Gastrocnemius medialis (tissue), 4 donors: ENCODE measurements around the gene GARRE1. TPM values are rescaled to one million over a fixed set of nuclear protein-coding genes. Genes with fewer than 3 reads are reported as not detected.

ENCODE experiments used
- ATAC-seq, 2 donors: fragments of 150-250 bp; one replicate each; pipeline ENCODE4 v1.9.1; 2016
- DNase-seq, 2 donors: peaks; one replicate each; pipeline ENCODE4 v3.0.0-alpha.2; 2019
- H3K27ac ChIP-seq, 4 donors: fragments of 200-600 bp; sonication (generic); 1 replicate in 1 of 4; 2 replicates in 3 of 4; pipeline ENCODE4 v1.5.1; 2016 to 2018; ENCODE audit warnings: mild to moderate bottlenecking in 2 of 4, moderate library complexity in 1 of 4
- H3K27me3 ChIP-seq, 3 donors: fragments of 200-600 bp; sonication (generic) in 2 of 3; 1 replicate in 1 of 3; 2 replicates in 2 of 3; pipeline versions ENCODE4 v1.5.1 to v1.6.0; 2016 to 2019; ENCODE audit warnings: mild to moderate bottlenecking in 1 of 3, moderate library complexity in 1 of 3
- H3K36me3 ChIP-seq, 2 donors: fragments of 200-600 bp; sonication (generic) in 1 of 2; one replicate each; pipeline ENCODE4 v1.5.1; 2017 to 2018
- H3K4me1 ChIP-seq, 2 donors: fragments of 200-600 bp; sonication (generic) in 1 of 2; one replicate each; pipeline ENCODE4 v1.5.1; 2016 to 2017; ENCODE audit warnings: mild to moderate bottlenecking in 2 of 2
- H3K4me3 ChIP-seq, 4 donors: fragments of 200-600 bp; sonication (generic) in 3 of 4; 1 replicate in 1 of 4; 2 replicates in 3 of 4; pipeline ENCODE4 v1.5.1; 2016 to 2019; ENCODE audit warnings: mild to moderate bottlenecking in 2 of 4
- H3K9me3 ChIP-seq, 3 donors: fragments of 200-600 bp; sonication (generic) in 2 of 3; 1 replicate in 1 of 3; 2 replicates in 2 of 3; pipeline ENCODE4 v1.5.1; 2016 to 2019
- POLR2A ChIP-seq, 2 donors: fragments of 450-650 bp; IDR thresholded peaks; one replicate each; pipeline ENCODE4 v1.6.1; 2017; ENCODE audit warnings: antibody characterized with exemption in 2 of 2, mild to moderate bottlenecking in 2 of 2, moderate library complexity in 2 of 2
- in situ Hi-C, 4 donors: fragments of 200-750 bp; cut with MboI; loops; one replicate each; pipeline versions ENCODE4 v1.15.0 to v1.8.0; 2017; ENCODE audit warnings: low sequenced_read_pairs in 4 of 4
- intact Hi-C: fragments of 100-400 bp; cut with DNase I; formaldehyde crosslinking; loops from one replicate; pipeline ENCODE4 v1.15.1; 2023; ENCODE audit warnings: low total_unique reads
- total RNA-seq, 4 donors: library from RNA; depleted of rRNA; stranded (reverse); fragments of >200 nt; gene quantifications; one replicate each; pipeline versions ENCODE4 v1.1.0 to v1.2.3, GENCODE V29; 2016
- TF ChIP-seq, protein P1 (sequence below), 5 experiments: fragments of 450-650 bp in 3 of 5; fragments of 200-600 bp in 2 of 5; sonication (generic) in 2 of 5; IDR thresholded peaks in 4 of 5; conservative IDR thresholded peaks in 1 of 5; 1 replicate in 4 of 5; 2 replicates in 1 of 5; pipeline ENCODE4 v1.5.1; 2016 to 2019; ENCODE audit warnings: antibody characterized with exemption in 5 of 5, mild to moderate bottlenecking in 3 of 5, moderate library complexity in 3 of 5

GARRE1 gene
- total RNA-seq, 4 donors from 2014 or later, result 21.8 to 34.3 (median 24.8) TPM

DNA sequence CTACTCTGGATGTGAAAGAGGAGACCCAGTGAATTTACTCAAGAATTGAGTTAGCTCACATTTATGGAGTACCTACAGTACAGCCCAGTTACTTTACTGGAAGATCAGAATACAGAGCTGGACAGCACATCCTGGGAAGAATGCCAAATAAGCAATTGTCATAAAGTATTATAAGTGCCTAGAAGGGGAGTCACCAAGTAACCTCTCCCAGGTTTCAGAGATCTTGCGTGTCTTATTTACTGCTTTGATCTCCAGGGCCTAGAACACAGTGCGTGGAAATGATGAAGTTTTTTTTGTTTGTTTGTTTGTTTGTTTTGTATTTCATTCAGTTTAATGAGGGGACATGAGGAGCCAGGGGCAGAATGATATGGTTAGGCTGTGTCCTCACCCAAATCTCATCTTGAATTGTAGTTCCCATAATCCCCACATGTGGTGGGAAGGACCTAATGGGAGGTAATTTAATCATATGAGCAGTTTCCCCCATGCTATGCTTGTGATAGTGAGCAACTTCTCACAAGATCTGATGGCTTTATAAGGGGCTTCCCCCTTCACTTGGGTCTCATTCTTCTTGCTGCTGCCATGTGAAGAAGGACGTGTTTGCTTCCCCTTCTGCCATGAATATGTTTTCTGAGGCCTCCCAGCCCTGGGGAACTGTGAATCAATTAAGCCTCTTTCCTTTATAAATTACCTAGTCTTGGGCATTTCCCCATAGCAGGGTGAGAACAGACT lies 5.2 kb downstream of the GARRE1 start:
- in situ Hi-C loops, result loop anchor here in 1 of 4 donors (10.0 kb wide), 1 partner anchor 55 kb away; no protein-coding TSS in a partner anchor
- Histone ChIP-seq H3K27ac (peak overlapping the region; percentile 91 to 98 (median 94)), H3K36me3 (no peaks in the 10 kb centered on the region), H3K9me3 (no peaks in the 10 kb centered on the region), H3K4me1 (peaks cover 65 to 69% of the 10 kb centered on the region in 2 donors), H3K27me3 (no peaks in the 10 kb centered on the region), H3K4me3 (no peak overlapping the region)
- ATAC-seq (peak; percentile 45 to 46), DNase-seq (no peak)
- TF ChIP-seq POLR2A (IDR thresholded peaks at IDR 0.05), result no peak
- TF ChIP-seq, protein P1, sequence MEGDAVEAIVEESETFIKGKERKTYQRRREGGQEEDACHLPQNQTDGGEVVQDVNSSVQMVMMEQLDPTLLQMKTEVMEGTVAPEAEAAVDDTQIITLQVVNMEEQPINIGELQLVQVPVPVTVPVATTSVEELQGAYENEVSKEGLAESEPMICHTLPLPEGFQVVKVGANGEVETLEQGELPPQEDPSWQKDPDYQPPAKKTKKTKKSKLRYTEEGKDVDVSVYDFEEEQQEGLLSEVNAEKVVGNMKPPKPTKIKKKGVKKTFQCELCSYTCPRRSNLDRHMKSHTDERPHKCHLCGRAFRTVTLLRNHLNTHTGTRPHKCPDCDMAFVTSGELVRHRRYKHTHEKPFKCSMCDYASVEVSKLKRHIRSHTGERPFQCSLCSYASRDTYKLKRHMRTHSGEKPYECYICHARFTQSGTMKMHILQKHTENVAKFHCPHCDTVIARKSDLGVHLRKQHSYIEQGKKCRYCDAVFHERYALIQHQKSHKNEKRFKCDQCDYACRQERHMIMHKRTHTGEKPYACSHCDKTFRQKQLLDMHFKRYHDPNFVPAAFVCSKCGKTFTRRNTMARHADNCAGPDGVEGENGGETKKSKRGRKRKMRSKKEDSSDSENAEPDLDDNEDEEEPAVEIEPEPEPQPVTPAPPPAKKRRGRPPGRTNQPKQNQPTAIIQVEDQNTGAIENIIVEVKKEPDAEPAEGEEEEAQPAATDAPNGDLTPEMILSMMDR (IDR thresholded peaks at IDR 0.05 in 4 of 5, conservative IDR thresholded peaks at IDR 0.05 in 1 of 5), result no peak
- intact Hi-C loops, result loop anchor here (5.0 to 10.0 kb wide), 4 partner anchors 58 to 415 kb away; partner anchors contain the start of genes SCGB2B2 and ZNF302

DNA sequence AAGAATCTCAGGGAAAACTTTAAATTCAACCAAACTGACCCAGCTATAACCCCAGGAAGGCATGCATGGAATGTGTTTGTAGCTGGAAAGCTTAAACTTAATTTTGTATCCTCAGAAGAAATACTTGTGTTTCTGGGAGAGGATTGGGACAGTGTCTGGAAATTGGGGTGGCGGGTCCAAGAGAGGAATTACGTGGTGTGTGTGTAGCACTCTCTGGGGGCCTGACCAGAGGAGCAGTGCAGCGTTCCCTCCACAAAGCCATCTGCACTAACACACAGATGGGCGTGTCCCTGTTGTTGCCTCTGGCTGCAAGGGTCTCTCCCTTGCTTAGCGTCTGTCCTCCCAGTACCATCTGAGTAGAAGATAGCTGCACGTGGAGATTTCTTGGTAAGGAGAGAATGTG lies 6.4 kb downstream of the GARRE1 start:
- no peak for DNase-seq
- Histone ChIP-seq H3K27me3 (no peaks in the 10 kb centered on the region), H3K9me3 (no peaks in the 10 kb centered on the region), H3K4me3 (no peak overlapping the region), H3K27ac (peak overlapping the region in 3 of 4 donors; percentile 10 to 58 (median 17)), H3K4me1 (peaks cover 69 to 70% of the 10 kb centered on the region in 2 donors), H3K36me3 (no peaks in the 10 kb centered on the region)
- in situ Hi-C loops, result no loop called here
- intact Hi-C loops, result loop anchor here (5.0 to 10.0 kb wide), 2 partner anchors 57 to 414 kb away; partner anchors contain the start of genes SCGB2B2 and ZNF302
- TF ChIP-seq POLR2A (IDR thresholded peaks at IDR 0.05), result no peak
- TF ChIP-seq, protein P1 (IDR thresholded peaks at IDR 0.05 in 4 of 5, conservative IDR thresholded peaks at IDR 0.05 in 1 of 5), result no peak
- ATAC-seq, result no peak

DNA sequence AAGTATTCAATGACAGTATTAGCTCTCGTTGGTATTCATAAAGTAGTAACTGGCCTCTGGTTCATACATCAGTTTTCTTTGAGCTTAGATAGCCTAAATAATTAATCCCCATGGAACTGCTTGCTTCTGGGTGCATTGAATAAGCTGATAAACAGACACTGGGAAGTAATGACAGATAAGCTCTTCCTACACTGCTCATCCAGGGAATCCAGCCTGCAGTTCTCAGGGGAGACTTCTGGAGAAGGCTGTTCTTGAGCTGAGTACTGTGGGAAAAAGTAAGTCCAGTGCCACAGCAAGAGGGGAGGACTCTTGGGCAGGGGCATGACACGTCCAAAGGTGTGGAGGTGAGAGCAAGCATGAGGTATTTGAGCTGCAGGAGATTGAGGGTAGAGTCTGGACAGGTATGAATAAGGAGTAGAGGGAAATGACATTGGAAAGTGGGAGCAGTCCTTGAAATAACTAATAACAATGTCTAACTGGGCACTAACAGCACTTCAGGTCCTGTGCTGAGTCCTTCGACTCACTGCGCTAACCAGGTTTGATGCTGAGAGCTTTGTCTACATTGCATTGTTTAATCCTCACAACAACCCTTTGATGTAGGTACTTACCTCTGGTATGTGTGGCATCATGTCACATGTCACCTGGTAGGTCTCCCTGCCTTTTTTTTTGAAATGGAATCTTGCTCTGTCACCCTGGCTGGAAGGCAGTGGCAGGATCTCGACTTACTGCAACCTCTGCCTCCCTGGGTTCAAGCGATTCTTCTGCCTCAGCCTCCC lies 7.2 kb downstream of the GARRE1 start:
- intact Hi-C loops, result loop anchor here (5.0 to 10.0 kb wide), 2 partner anchors 56 to 413 kb away; partner anchors contain the start of genes SCGB2B2 and ZNF302
- Histone ChIP-seq H3K4me1 (peaks cover 63 to 70% of the 10 kb centered on the region in 2 donors), H3K4me3 (no peak overlapping the region), H3K9me3 (no peaks in the 10 kb centered on the region), H3K36me3 (no peaks in the 10 kb centered on the region), H3K27ac (peak overlapping the region in 3 of 4 donors; percentile 10 to 58 (median 17)), H3K27me3 (no peaks in the 10 kb centered on the region)
- in situ Hi-C loops, result no loop called here
- ATAC-seq, result no peak
- TF ChIP-seq POLR2A (IDR thresholded peaks at IDR 0.05), result no peak
- TF ChIP-seq, protein P1 (IDR thresholded peaks at IDR 0.05 in 4 of 5, conservative IDR thresholded peaks at IDR 0.05 in 1 of 5), result no peak
- DNase-seq, result no peak

DNA sequence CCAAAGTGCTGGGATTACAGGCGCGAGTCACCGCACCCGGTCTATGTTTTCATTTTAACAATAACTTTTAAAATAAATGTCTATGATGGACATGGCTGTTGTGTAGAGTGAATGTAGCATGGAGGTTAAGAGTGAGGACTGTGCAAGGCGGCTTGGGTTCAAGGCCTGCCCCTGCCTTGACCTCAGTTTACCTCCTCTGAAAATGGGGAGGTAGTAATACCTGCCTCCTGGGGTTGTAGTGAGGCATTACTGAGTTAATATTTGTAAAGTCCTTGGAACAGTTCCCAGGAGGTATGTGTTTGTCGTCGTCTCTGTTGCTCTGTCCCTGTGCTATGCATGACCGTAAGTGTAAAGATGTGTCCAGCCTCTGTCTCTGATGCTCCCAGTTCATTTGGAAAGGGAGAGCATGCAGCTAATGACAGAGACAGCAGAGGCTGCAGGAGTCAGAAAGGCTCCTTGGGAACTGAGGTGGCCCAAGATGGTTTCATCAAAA lies 9.4 kb downstream of the GARRE1 start:
- Histone ChIP-seq H3K27me3 (no peaks in the 10 kb centered on the region), H3K4me3 (no peak overlapping the region), H3K36me3 (no peaks in the 10 kb centered on the region), H3K4me1 (peaks cover 52 to 55% of the 10 kb centered on the region in 2 donors), H3K27ac (peak overlapping the region; percentile 15 to 84 (median 82)), H3K9me3 (no peaks in the 10 kb centered on the region)
- DNase-seq (no peak), ATAC-seq (no peak)
- in situ Hi-C loops, result no loop called here
- TF ChIP-seq, protein P1 (IDR thresholded peaks at IDR 0.05 in 4 of 5, conservative IDR thresholded peaks at IDR 0.05 in 1 of 5), result no peak
- no peak for TF ChIP-seq POLR2A (IDR thresholded peaks at IDR 0.05)
- intact Hi-C loops, result loop anchor here (5.0 to 10.0 kb wide), 2 partner anchors 54 to 411 kb away; partner anchors contain the start of genes SCGB2B2 and ZNF302
